Heart left ventricle (tissue), 16 donors: ENCODE data around the gene NEUROD2. TPM values are rescaled to one million over a fixed set of nuclear protein-coding genes. Genes with fewer than 3 reads are reported as not detected.

Experiments
- ATAC-seq, 4 donors: fragments of 200-7000 bp; cut with Tn5 transposase; one replicate each; pipeline ENCODE4 v1.9.1; 2020 to 2022; ENCODE audit warnings: moderate library complexity in 4 of 4, mild to moderate bottlenecking in 3 of 4, moderate number of reproducible peaks in 1 of 4
- DNase-seq, 5 donors: peaks; one replicate each; pipeline ENCODE4 v3.0.0-alpha.2; 2020
- H3K27ac ChIP-seq, 12 donors: fragments of 200-600 bp; sonication (generic) in 4 of 12; one replicate each; pipeline versions ENCODE4 v1.5.0 to v1.8.0; 2016 to 2022; ENCODE audit warnings: mild to moderate bottlenecking in 2 of 12
- H3K27me3 ChIP-seq, 9 donors: fragments of 200-600 bp; sonication (generic) in 2 of 9; one replicate each; pipeline versions ENCODE4 v1.5.1 to v1.8.0; 2016 to 2022; ENCODE audit warnings: mild to moderate bottlenecking in 3 of 9
- H3K36me3 ChIP-seq, 9 donors: fragments of 200-600 bp; sonication (generic) in 2 of 9; one replicate each; pipeline versions ENCODE4 v1.5.0 to v1.8.0; 2018 to 2022; ENCODE audit warnings: mild to moderate bottlenecking in 2 of 9
- H3K4me1 ChIP-seq, 12 donors: fragments of 200-600 bp; sonication (generic) in 4 of 12; one replicate each; pipeline versions ENCODE4 v1.5.0 to v1.8.0; 2016 to 2022; ENCODE audit warnings: mild to moderate bottlenecking in 3 of 12
- H3K4me3 ChIP-seq, 12 donors: fragments of 200-600 bp; sonication (generic) in 4 of 12; one replicate each; pipeline versions ENCODE4 v1.5.0 to v1.8.0; 2017 to 2022; ENCODE audit warnings: mild to moderate bottlenecking in 9 of 12, moderate library complexity in 4 of 12
- H3K9me3 ChIP-seq, 12 donors: fragments of 200-600 bp; sonication (generic) in 4 of 12; one replicate each; pipeline versions ENCODE4 v1.5.0 to v1.8.0; 2016 to 2022; ENCODE audit warnings: mild to moderate bottlenecking in 1 of 12
- CTCF ChIP-seq, 12 donors: fragments of 200-600 bp; sonication (generic) in 4 of 12; IDR thresholded peaks; one replicate each; pipeline versions ENCODE4 v1.5.0 to v1.8.0; 2018 to 2022; ENCODE audit warnings: antibody characterized with exemption in 12 of 12, mild to moderate bottlenecking in 5 of 12
- POLR2A ChIP-seq, 2 donors: fragments of 450-650 bp; IDR thresholded peaks; one replicate each; pipeline ENCODE4 v1.6.1; 2017; ENCODE audit warnings: antibody characterized with exemption in 2 of 2, mild to moderate bottlenecking in 2 of 2, moderate library complexity in 2 of 2
- WGBS, 4 donors: extraction: QIAGEN DNeasy Blood & Tissue Kit in 2 of 4; methylation state at CpG; one replicate each; pipeline versions ENCODE4 v1.1.5 to v1.1.7; 2013 to 2018; 5-methylcytosine and 5-hydroxymethylcytosine counted together
- intact Hi-C, 10 donors: fragments of 100-400 bp; cut with DNase I; formaldehyde crosslinking; loops; one replicate each; pipeline versions ENCODE4 v1.11.1 to v1.14.2; 2022
- polyA plus RNA-seq, 2 donors: library from polyadenylated mRNA; stranded (reverse); fragments of 200-250 nt; gene quantifications; one replicate each; pipeline ENCODE4 v1.2.3, GENCODE V29; 2013
- total RNA-seq, 9 donors: library from RNA; depleted of rRNA in 2 of 9; stranded (reverse); fragments of >200 nt in 2 of 9; fragmentation: NEBNext Ultra II Directional in 3 of 9; extraction: Animal tissue kit (Norgen Biotek cat#: 25700) in 3 of 9; gene quantifications; one replicate each; pipeline versions ENCODE4 v1.1.0 to v1.2.4, GENCODE V29; 2016 to 2023
- donor health status: ischemic (EF 13 %, LVEDD 7.1; RV severe dilation, severe dysfunction).
- donor health status: healthy with polysubstance abuse.
- donor health status: DM: no; HTN: yes; CAD: no.
- donor health status: DM: no; HTN: no; CAD: no.
- donor health status: ischemic (EF 25% LVEDD 6.9; RV normal size, moderate dysfunction).
- donor health status: ischemic (EF 25% LVEDD 5.7; RV mildly dilated, moderate dysfunction).
- donor health status: healthy.
- donor health status: DM: yes; HTN: yes; CAD: no.
- donor health status: ischemic (EF 35%, LVEDD 5.7; RV mildly dilated, moderate dysfunction).
- donor health status: nonischemic (EF 11% LVEDD 7.7; RV severe dilation, severe dysfunction).
- donor health status: DM: yes; HTN: yes; CAD: no.
- donor health status: PGD.
- donor health status: ischemic (EF 29% LVEDD 5.4; RV normal size, mild dysfunction).
- donor health status: nonischemic (EF 23%, LVEDD 6.1; RV moderate dilation, normal function).

The NEUROD2 gene
- total and polyA plus RNA-seq, 11 donors, result not detected

DNA sequence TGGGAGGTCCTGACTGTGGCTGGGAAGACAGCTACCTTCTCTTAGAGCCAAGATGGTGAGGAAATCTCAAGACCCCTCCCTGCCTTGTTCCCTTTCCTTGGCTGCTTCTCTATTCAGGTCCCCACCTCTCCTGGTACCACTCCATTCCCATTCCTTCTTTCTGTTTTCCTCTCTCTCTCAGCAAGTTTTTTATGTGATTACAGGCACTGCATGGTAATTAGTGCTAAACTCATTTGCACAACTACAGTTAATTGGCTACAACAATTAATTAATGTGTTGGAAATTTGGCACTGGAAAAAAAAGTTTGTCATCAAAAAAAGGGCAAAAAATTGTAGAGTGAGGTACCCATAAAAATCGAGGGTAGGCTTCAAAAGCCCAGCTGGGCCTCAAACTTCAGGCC is 45.3 kb downstream of the NEUROD2 start:
- Histone ChIP-seq H3K9me3 (no peaks in the 10 kb centered on the region), H3K27me3 (no peaks in the 10 kb centered on the region), H3K4me1 (peaks cover 0 to 10% (median 0%) of the 10 kb centered on the region in 12 donors), H3K4me3 (no peak overlapping the region), H3K36me3 (peaks cover 0 to 73% (median 54%) of the 10 kb centered on the region in 9 donors), H3K27ac (no peak overlapping the region)
- no peak for TF ChIP-seq CTCF (IDR thresholded peaks at IDR 0.05)
- no peak for TF ChIP-seq POLR2A (IDR thresholded peaks at IDR 0.05)
- ATAC-seq (no peak), DNase-seq (no peak)
- intact Hi-C loops, result no loop called here
- WGBS, 4 donors, result 72 to 86% (median 77%) methylated on average over 1 of the region's 1 CpG

- peaks cover 0 to 86% (median 78%) of the 10 kb centered on the region in 9 donors for H3K36me3 ChIP-seq
- H3K9me3 ChIP-seq, result no peaks in the 10 kb centered on the region
- H3K27me3 ChIP-seq, result no peaks in the 10 kb centered on the region
- H3K4me3 ChIP-seq, result no peak overlapping the region
- ATAC-seq, result no peak
- no peak for DNase-seq
- 33 to 63% (median 43%) methylated on average over 1 of the region's 1 CpG for WGBS, 4 donors
- no peak for TF ChIP-seq POLR2A (IDR thresholded peaks at IDR 0.05)
- H3K27ac ChIP-seq, result no peak overlapping the region
- H3K4me1 ChIP-seq, result no peaks in the 10 kb centered on the region
- intact Hi-C loops, result no loop called here
Observed at GRCh38 chr17:39556423-39556822, 51.3 kb downstream of the NEUROD2 start.

DNA sequence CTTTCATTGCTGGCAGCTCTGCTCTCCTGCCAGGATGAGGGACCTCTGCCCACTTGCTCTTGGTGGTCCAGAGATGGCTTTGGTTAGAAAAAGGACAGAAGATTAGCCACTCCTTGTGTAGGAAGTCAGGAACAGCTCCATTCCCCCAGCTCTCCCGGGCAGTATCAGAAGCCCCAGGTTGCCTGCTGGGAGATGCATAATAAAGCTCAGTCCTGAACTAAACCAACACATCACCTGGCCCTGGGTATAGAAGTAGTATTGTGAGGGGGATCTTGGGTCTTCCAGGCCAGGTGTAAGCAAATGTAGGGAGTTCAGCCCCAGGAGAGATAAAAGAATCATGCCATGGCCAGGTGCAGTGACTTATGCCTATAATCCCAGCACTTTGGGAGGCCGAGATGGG is 52.4 kb downstream of the NEUROD2 start:
- no peaks in the 10 kb centered on the region for H3K4me1 ChIP-seq
- TF ChIP-seq CTCF (IDR thresholded peaks at IDR 0.05) (no peak), POLR2A (IDR thresholded peaks at IDR 0.05) (no peak)
- H3K27ac ChIP-seq, result no peak overlapping the region
- ATAC-seq, result no peak
- H3K4me3 ChIP-seq, result no peak overlapping the region
- 71 to 83% (median 80%) methylated on average over 2 of the region's 2 CpGs for WGBS, 4 donors
- DNase-seq, result no peak
- H3K27me3 ChIP-seq, result no peaks in the 10 kb centered on the region
- intact Hi-C loops, result no loop called here
- H3K36me3 ChIP-seq, result peaks cover 0 to 89% (median 78%) of the 10 kb centered on the region in 9 donors
- no peaks in the 10 kb centered on the region for H3K9me3 ChIP-seq

Other genes starting within 250 kb of the NEUROD2 start
- gene FBXL20, start 206.3 kb downstream of the NEUROD2 start, total RNA-seq, result 10 to 100 TPM in 8 of 9 donors, 1 to 10 TPM in 1; 9.7 to 21.9 (median 15.3) TPM
- gene FBXL20, start 206.3 kb downstream of the NEUROD2 start, polyA plus RNA-seq, result 1 to 10 TPM; 3.1 to 3.9 TPM
- 10 to 100 TPM; 18.0 to 29.4 (median 20.8) TPM for gene MED1, start 156.7 kb downstream of the NEUROD2 start, total RNA-seq
- 10 to 100 TPM in 1 of 2 donors, 1 to 10 TPM in 1; 7.2 to 14.7 TPM for gene MED1, start 156.7 kb downstream of the NEUROD2 start, polyA plus RNA-seq
- gene CDK12, start 146.4 kb downstream of the NEUROD2 start, total RNA-seq, result 10 to 100 TPM; 15.8 to 34.3 (median 23.1) TPM
- gene CDK12, start 146.4 kb downstream of the NEUROD2 start, polyA plus RNA-seq, result 10 to 100 TPM in 1 of 2 donors, 1 to 10 TPM in 1; 7.0 to 12.6 TPM
- gene PPP1R1B, start 19.0 kb upstream of the NEUROD2 start, total RNA-seq, result 1 to 10 TPM in 4 of 9 donors, under 1 TPM in 4, not detected in 1; 0.54 to 5.8 (median 0.88) TPM
- gene PPP1R1B, start 19.0 kb upstream of the NEUROD2 start, polyA plus RNA-seq, result 1 to 10 TPM in 1 of 2 donors, under 1 TPM in 1; 0.61 to 2.5 TPM
- gene STARD3, start 29.2 kb upstream of the NEUROD2 start, total RNA-seq, result 10 to 100 TPM; 14.1 to 36.5 (median 19.3) TPM
- 10 to 100 TPM; 24.2 to 57.2 TPM for gene STARD3, start 29.2 kb upstream of the NEUROD2 start, polyA plus RNA-seq
- 1,000 to 10,000 TPM; 2,428 to 9,343 (median 4,137) TPM for gene TCAP, start 57.4 kb upstream of the NEUROD2 start, total RNA-seq
- 1,000 to 10,000 TPM; 2,028 to 5,784 TPM for gene TCAP, start 57.4 kb upstream of the NEUROD2 start, polyA plus RNA-seq
- 1 to 10 TPM; 2.4 to 7.9 (median 6.0) TPM for gene PNMT, start 60.5 kb upstream of the NEUROD2 start, total RNA-seq
- 10 to 100 TPM; 13.0 to 15.6 TPM for gene PNMT, start 60.5 kb upstream of the NEUROD2 start, polyA plus RNA-seq
- gene PGAP3, start 80.1 kb upstream of the NEUROD2 start, total RNA-seq, result 10 to 100 TPM in 7 of 9 donors, 1 to 10 TPM in 2; 8.0 to 18.8 (median 13.1) TPM
- gene PGAP3, start 80.1 kb upstream of the NEUROD2 start, polyA plus RNA-seq, result 10 to 100 TPM; 13.3 to 13.8 TPM
- gene ERBB2, start 92.1 kb upstream of the NEUROD2 start, total RNA-seq, result 10 to 100 TPM; 51.4 to 95.1 (median 79.3) TPM
- 10 to 100 TPM; 29.7 to 77.4 TPM for gene ERBB2, start 92.1 kb upstream of the NEUROD2 start, polyA plus RNA-seq
- 10 to 100 TPM; 34.3 to 98.1 (median 53.3) TPM for gene MIEN1, start 122.6 kb upstream of the NEUROD2 start, total RNA-seq
- gene MIEN1, start 122.6 kb upstream of the NEUROD2 start, polyA plus RNA-seq, result 100 to 1,000 TPM in 1 of 2 donors, 10 to 100 TPM in 1; 87.6 to 159 TPM
- gene GRB7, start 130.0 kb upstream of the NEUROD2 start, total RNA-seq, result 1 to 10 TPM in 7 of 9 donors, under 1 TPM in 2; 0.48 to 8.2 (median 1.7) TPM
- gene GRB7, start 130.0 kb upstream of the NEUROD2 start, polyA plus RNA-seq, result 1 to 10 TPM in 1 of 2 donors, under 1 TPM in 1; 0.57 to 1.3 TPM